Activated CD4-positive, alpha-beta memory T cell treated with anti-CD3 and anti-CD28 coated beads for 36 hours (primary cell): Measurements from ENCODE around the gene IFITM1. TPM values are rescaled to one million over a fixed set of nuclear protein-coding genes. Genes with fewer than 3 reads are reported as not detected.
"Not testable (repeated sequence)": the region's sequence is repeated elsewhere in the genome, so short reads cannot be mapped to it uniquely, and the experiment has no call there.

ENCODE experiments used
- CTCF ChIA-PET: fragments of 350-600 bp; sonication (Branson Sonifier 250); formaldehyde crosslinking; loops from one replicate; lab custom pipeline; 2021; ENCODE audit warnings: antibody characterized with exemption, inconsistent platforms; lab: Charles Lee
- POLR2A ChIA-PET: fragments of 350-600 bp; sonication (Branson Sonifier 250); formaldehyde crosslinking; loops from one replicate; lab custom pipeline; 2021; ENCODE audit warnings: antibody characterized with exemption; lab: Charles Lee
- DNase-seq: peaks from one replicate; pipeline ENCODE4 v3.0.0-alpha.2; 2020
- H3K27ac Mint-ChIP-seq: one replicate; pipeline ENCODE4 v1.8.0; 2021; ENCODE audit warnings: mixed read lengths
- H3K27me3 Mint-ChIP-seq: one replicate; pipeline ENCODE4 v1.8.0; 2021; ENCODE audit warnings: mixed read lengths
- H3K36me3 Mint-ChIP-seq: one replicate; pipeline ENCODE4 v1.8.0; 2021; ENCODE audit warnings: mixed read lengths
- H3K4me1 Mint-ChIP-seq: one replicate; pipeline ENCODE4 v1.8.0; 2021; ENCODE audit warnings: low read depth, mixed read lengths
- H3K4me3 Mint-ChIP-seq: one replicate; pipeline ENCODE4 v1.8.0; 2021; ENCODE audit warnings: mild to moderate bottlenecking, mixed read lengths
- H3K9me3 Mint-ChIP-seq: one replicate; pipeline ENCODE4 v1.8.0; 2021; ENCODE audit warnings: mixed read lengths
- intact Hi-C: fragments of 100-400 bp; cut with micrococcal nuclease; formaldehyde crosslinking; loops from one replicate; pipeline ENCODE4 v1.15.1; 2023
- total RNA-seq, 2 experiments: library from RNA; stranded (reverse); gene quantifications; one replicate each; pipeline ENCODE4 v1.2.3, GENCODE V29; 2021

Gene IFITM1
- total RNA-seq, 2 experiments from 2014 or later, result 195 to 200 TPM

GRCh38 chr11:315051-315481 is 1.2 kb downstream of the IFITM1 start:
- CTCF ChIA-PET, result interaction anchor here (2.0 to 3.3 kb wide), 3 partner anchors 10 to 65 kb away, joined by 5 to 18 read pairs (median 14); no protein-coding TSS in a partner anchor
- POLR2A ChIA-PET, result interaction anchor here (0.7 to 4.0 kb wide), 8 partner anchors 8 to 108 kb away, joined by 3 to 47 read pairs (median 4); partner anchors contain the start of genes BET1L and RIC8A
- peak; percentile 51 for DNase-seq
- intact Hi-C loops, result loop anchor here (1.0 to 2.0 kb wide), 2 partner anchors 40 to 108 kb away; partner anchors contain the start of genes BET1L and RIC8A
- Mint-ChIP-seq H3K9me3 (no peaks in the 10 kb centered on the region), H3K27me3 (no peaks in the 10 kb centered on the region), H3K4me3 (peak overlapping the region; percentile 97), H3K4me1 (peaks cover 41% of the 10 kb centered on the region), H3K27ac (peak overlapping the region; percentile 100), H3K36me3 (peaks cover 30% of the 10 kb centered on the region)

GRCh38 chr11:315516-315994 is 1.7 kb downstream of the IFITM1 start:
- H3K36me3 Mint-ChIP-seq, result peaks cover 34% of the 10 kb centered on the region
- ChIA-PET CTCF (interaction anchor here (0.9 to 3.3 kb wide), 4 partner anchors 10 to 66 kb away, joined by 3 to 18 read pairs (median 10); no protein-coding TSS in a partner anchor), POLR2A (interaction anchor here (0.7 to 4.0 kb wide), 10 partner anchors 9 to 220 kb away, joined by 3 to 47 read pairs (median 4); partner anchors contain the start of genes BET1L, PSMD13 and RIC8A)
- H3K4me1 Mint-ChIP-seq, result peaks cover 45% of the 10 kb centered on the region
- peak; percentile 22 for DNase-seq
- H3K27ac Mint-ChIP-seq, result peak overlapping the region; percentile 100
- H3K9me3 Mint-ChIP-seq, result no peaks in the 10 kb centered on the region
- peak overlapping the region; percentile 97 for H3K4me3 Mint-ChIP-seq
- intact Hi-C loops, result loop anchor here (1.0 to 2.0 kb wide), 2 partner anchors 40 to 109 kb away; partner anchors contain the start of genes BET1L and RIC8A
- no peaks in the 10 kb centered on the region for H3K27me3 Mint-ChIP-seq

GRCh38 chr11:316031-316701 is 2.3 kb downstream of the IFITM1 start:
- POLR2A ChIA-PET, result interaction anchor here (0.8 to 4.0 kb wide), 14 partner anchors 8 to 220 kb away, joined by 3 to 47 read pairs (median 4); partner anchors contain the start of genes BET1L, IFITM2, PSMD13 and RIC8A
- H3K4me3 Mint-ChIP-seq, result peak overlapping the region; percentile 86
- no peaks in the 10 kb centered on the region for H3K9me3 Mint-ChIP-seq
- CTCF ChIA-PET, result interaction anchor here (0.9 to 3.3 kb wide), 8 partner anchors 7 to 109 kb away, joined by 3 to 18 read pairs (median 4); partner anchors contain the start of genes BET1L and RIC8A
- peak; percentile 57 for DNase-seq
- peak overlapping the region; percentile 85 for H3K27ac Mint-ChIP-seq
- H3K4me1 Mint-ChIP-seq, result peaks cover 47% of the 10 kb centered on the region
- intact Hi-C loops, result no loop called here
- H3K36me3 Mint-ChIP-seq, result peaks cover 34% of the 10 kb centered on the region
- H3K27me3 Mint-ChIP-seq, result no peaks in the 10 kb centered on the region

- ChIA-PET POLR2A (interaction anchor here (0.7 to 4.0 kb wide), 11 partner anchors 8 to 219 kb away, joined by 3 to 47 read pairs (median 5); partner anchors contain the start of gene IFITM2), CTCF (interaction anchor here (0.9 to 3.3 kb wide), 13 partner anchors 8 to 109 kb away, joined by 3 to 18 read pairs (median 4); partner anchors contain the start of genes BET1L, IFITM2, NLRP6 and RIC8A)
- Mint-ChIP-seq H3K4me3 (peak overlapping the region; percentile 86), H3K36me3 (peaks cover 34% of the 10 kb centered on the region), H3K27ac (peak overlapping the region; percentile 85), H3K4me1 (peaks cover 45% of the 10 kb centered on the region), H3K9me3 (no peaks in the 10 kb centered on the region), H3K27me3 (no peaks in the 10 kb centered on the region)
- intact Hi-C loops, result no loop called here
- DNase-seq, result peak; percentile 24
These were observed 3.1 kb downstream of the IFITM1 start for GRCh38 chr11:316891-317301.

GRCh38 chr11:317668-318404 is 4.0 kb downstream of the IFITM1 start:
- intact Hi-C loops, H3K9me3 Mint-ChIP-seq, H3K27me3 Mint-ChIP-seq: not testable (repeated sequence)
- DNase-seq, result peak; percentile 63
- Mint-ChIP-seq H3K27ac (peak overlapping the region; percentile 85), H3K4me1 (peaks cover 37% of the 10 kb centered on the region), H3K4me3 (peak overlapping the region; percentile 86), H3K36me3 (peaks cover 34% of the 10 kb centered on the region)
- ChIA-PET POLR2A (interaction anchor here (0.9 to 4.0 kb wide), 5 partner anchors 9 to 49 kb away, joined by 3 to 47 read pairs (median 6); partner anchors contain the start of gene IFITM2), CTCF (interaction anchor here (0.9 to 3.3 kb wide), 10 partner anchors 9 to 45 kb away, joined by 3 to 16 read pairs (median 4); partner anchors contain the start of genes IFITM2 and NLRP6)

- peak overlapping the region; percentile 72 for H3K27ac Mint-ChIP-seq
- peak overlapping the region; percentile 68 for H3K4me3 Mint-ChIP-seq
- H3K27me3 Mint-ChIP-seq, H3K9me3 Mint-ChIP-seq, intact Hi-C loops: not testable (repeated sequence)
- DNase-seq, result peak; percentile 13
- CTCF ChIA-PET, result interaction anchor here (1.3 to 3.3 kb wide), 4 partner anchors 9 to 37 kb away, joined by 4 to 16 read pairs (median 10); no protein-coding TSS in a partner anchor
- H3K4me1 Mint-ChIP-seq, result peaks cover 29% of the 10 kb centered on the region
- H3K36me3 Mint-ChIP-seq, result peaks cover 31% of the 10 kb centered on the region
- POLR2A ChIA-PET, result interaction anchor here (1.6 to 4.0 kb wide), 2 partner anchors 10 to 37 kb away, joined by 12 to 47 read pairs; no protein-coding TSS in a partner anchor
These were observed 4.7 kb downstream of the IFITM1 start for GRCh38 chr11:318405-319120.

- H3K27me3 Mint-ChIP-seq, result not testable (repeated sequence)
- H3K27ac Mint-ChIP-seq, result peak overlapping the region; percentile 88
- peak; percentile 33 for DNase-seq
These were observed 5.5 kb downstream of the IFITM1 start for GRCh38 chr11:319121-319887.

GRCh38 chr11:319888-320273 is 6.0 kb downstream of the IFITM1 start:
- Mint-ChIP-seq H3K27ac (peak overlapping the region; percentile 88), H3K36me3 (peaks cover 19% of the 10 kb centered on the region), H3K4me3 (peak overlapping the region; percentile 68), H3K4me1 (peaks cover 34% of the 10 kb centered on the region)
- intact Hi-C loops, result loop anchor here (2.0 kb wide), 1 partner anchor 13 kb away; the partner anchor contains the start of gene IFITM2
- not testable (repeated sequence) for H3K9me3 Mint-ChIP-seq, H3K27me3 Mint-ChIP-seq
- CTCF ChIA-PET, result interaction anchor here (1.4 kb wide), 1 partner anchor 10 kb away, joined by 4 read pairs; no protein-coding TSS in a partner anchor
- POLR2A ChIA-PET, result interaction anchor here (1.0 kb wide), 1 partner anchor 36 kb away, joined by 3 read pairs; no protein-coding TSS in a partner anchor
- peak; percentile 7 for DNase-seq

More at GRCh38 chr11:319121-319887, 5.5 kb downstream of the IFITM1 start:
- H3K9me3 Mint-ChIP-seq, intact Hi-C loops: not testable (repeated sequence)
- H3K4me3 Mint-ChIP-seq, result peak overlapping the region; percentile 68
- CTCF ChIA-PET, result interaction anchor here (1.4 kb wide), 1 partner anchor 10 kb away, joined by 4 read pairs; no protein-coding TSS in a partner anchor
- H3K4me1 Mint-ChIP-seq, result peaks cover 30% of the 10 kb centered on the region
- H3K36me3 Mint-ChIP-seq, result peaks cover 24% of the 10 kb centered on the region
- POLR2A ChIA-PET, result interaction anchor here (1.0 kb wide), 1 partner anchor 36 kb away, joined by 3 read pairs; no protein-coding TSS in a partner anchor

GRCh38 chr11:324156-324555 is 10.3 kb downstream of the IFITM1 start:
- H3K4me1 Mint-ChIP-seq, result peaks cover 48% of the 10 kb centered on the region
- DNase-seq, result no peak
- no peak overlapping the region for H3K27ac Mint-ChIP-seq
- ChIA-PET CTCF (interaction anchor here (0.9 kb wide), 1 partner anchor 124 kb away, joined by 3 read pairs; no protein-coding TSS in a partner anchor), POLR2A (no interaction called here)
- intact Hi-C loops, result no loop called here
- H3K36me3 Mint-ChIP-seq, result peaks cover 4% of the 10 kb centered on the region
- H3K4me3 Mint-ChIP-seq, result no peak overlapping the region
- H3K27me3 Mint-ChIP-seq, result no peaks in the 10 kb centered on the region
- peaks cover 2% of the 10 kb centered on the region for H3K9me3 Mint-ChIP-seq
